ENCODE data around the gene DLG2.

DLG2 gene

GRCh38 chr11:84214557-84214956 lies 1412.6 kb downstream of the DLG2 start:
- POLR2A ChIA-PET: no interaction called here
- Histone ChIP-seq H3K9me3 (ENCODE audit: control extremely low read depth in 1 of 5, control insufficient read depth in 4 of 5, insufficient read depth in 2 of 5, low read depth in 1 of 5, low read length in 4 of 5) (no peaks in the 10 kb centered on the region), H3K27ac (ENCODE audit: insufficient read depth in 1 of 2, low read depth in 1 of 2, low read length in 2 of 2, poor library complexity in 1 of 2, severe bottlenecking in 2 of 2) (no peak overlapping the region), H3K4me3 (ENCODE audit: control insufficient read depth in 1 of 7, extremely low read depth in 1 of 7, insufficient read depth in 4 of 7, low read depth in 2 of 7, low read length in 6 of 7) (no peak overlapping the region), H3K27me3 (replicated peaks in 2 of 5; ENCODE audit: control insufficient read depth in 4 of 5, insufficient read depth in 5 of 5, low read length in 4 of 5) (no peaks in the 10 kb centered on the region), H3K4me1 (ENCODE audit: control extremely low read depth in 1 of 4, control insufficient read depth in 4 of 4, insufficient read depth in 4 of 4, low read length in 3 of 4) (no peaks in the 10 kb centered on the region), H3K36me3 (ENCODE audit: control insufficient read depth in 4 of 4, insufficient read depth in 4 of 4, low read length in 3 of 4) (no peaks in the 10 kb centered on the region)
- CTCF ChIA-PET: no interaction called here
- no CpG with 5 or more reads among the region's 1 CpG for WGBS (ENCODE audit: insufficient coverage)
- DNase-seq: no peak

- Histone ChIP-seq H3K4me1 (ENCODE audit: control extremely low read depth in 1 of 4, control insufficient read depth in 4 of 4, insufficient read depth in 4 of 4, low read length in 3 of 4) (no peaks in the 10 kb centered on the region), H3K27ac (ENCODE audit: insufficient read depth in 1 of 2, low read depth in 1 of 2, low read length in 2 of 2, poor library complexity in 1 of 2, severe bottlenecking in 2 of 2) (no peak overlapping the region), H3K27me3 (replicated peaks in 2 of 5; ENCODE audit: control insufficient read depth in 4 of 5, insufficient read depth in 5 of 5, low read length in 4 of 5) (no peaks in the 10 kb centered on the region), H3K4me3 (ENCODE audit: control insufficient read depth in 1 of 7, extremely low read depth in 1 of 7, insufficient read depth in 4 of 7, low read depth in 2 of 7, low read length in 6 of 7) (no peak overlapping the region), H3K36me3 (ENCODE audit: control insufficient read depth in 4 of 4, insufficient read depth in 4 of 4, low read length in 3 of 4) (no peaks in the 10 kb centered on the region), H3K9me3 (ENCODE audit: control extremely low read depth in 1 of 5, control insufficient read depth in 4 of 5, insufficient read depth in 2 of 5, low read depth in 1 of 5, low read length in 4 of 5) (no peaks in the 10 kb centered on the region)
- CTCF ChIA-PET: no interaction called here
- POLR2A ChIA-PET: no interaction called here
- WGBS (ENCODE audit: insufficient coverage): 96% methylated on average over 17 of the region's 20 CpGs
- DNase-seq: no peak
These were observed 1414.4 kb downstream of the DLG2 start for GRCh38 chr11:84212468-84213390.

GRCh38 chr11:84211896-84212295 lies 1415.2 kb downstream of the DLG2 start:
- 100% methylated on average over 2 of the region's 3 CpGs for WGBS (ENCODE audit: insufficient coverage)
- Histone ChIP-seq H3K36me3 (ENCODE audit: control insufficient read depth in 4 of 4, insufficient read depth in 4 of 4, low read length in 3 of 4) (no peaks in the 10 kb centered on the region), H3K9me3 (ENCODE audit: control extremely low read depth in 1 of 5, control insufficient read depth in 4 of 5, insufficient read depth in 2 of 5, low read depth in 1 of 5, low read length in 4 of 5) (no peaks in the 10 kb centered on the region), H3K27me3 (replicated peaks in 2 of 5; ENCODE audit: control insufficient read depth in 4 of 5, insufficient read depth in 5 of 5, low read length in 4 of 5) (no peaks in the 10 kb centered on the region), H3K4me3 (ENCODE audit: control insufficient read depth in 1 of 7, extremely low read depth in 1 of 7, insufficient read depth in 4 of 7, low read depth in 2 of 7, low read length in 6 of 7) (no peak overlapping the region), H3K4me1 (ENCODE audit: control extremely low read depth in 1 of 4, control insufficient read depth in 4 of 4, insufficient read depth in 4 of 4, low read length in 3 of 4) (no peaks in the 10 kb centered on the region), H3K27ac (ENCODE audit: insufficient read depth in 1 of 2, low read depth in 1 of 2, low read length in 2 of 2, poor library complexity in 1 of 2, severe bottlenecking in 2 of 2) (no peak overlapping the region)
- DNase-seq: no peak
- CTCF ChIA-PET: no interaction called here
- POLR2A ChIA-PET: interaction anchor here (0.6 kb wide), 1 partner anchor 768 kb away, joined by 3 read pairs; no protein-coding TSS in a partner anchor

GRCh38 chr11:84194696-84195095 lies 1432.4 kb downstream of the DLG2 start:
- 96% methylated on average over 15 of the region's 18 CpGs for WGBS (ENCODE audit: insufficient coverage)
- Histone ChIP-seq H3K4me1 (ENCODE audit: control extremely low read depth in 1 of 4, control insufficient read depth in 4 of 4, insufficient read depth in 4 of 4, low read length in 3 of 4) (no peaks in the 10 kb centered on the region), H3K9me3 (ENCODE audit: control extremely low read depth in 1 of 5, control insufficient read depth in 4 of 5, insufficient read depth in 2 of 5, low read depth in 1 of 5, low read length in 4 of 5) (peaks cover 0 to 3% (median 0%) of the 10 kb centered on the region in 5 experiments), H3K27ac (ENCODE audit: insufficient read depth in 1 of 2, low read depth in 1 of 2, low read length in 2 of 2, poor library complexity in 1 of 2, severe bottlenecking in 2 of 2) (no peak overlapping the region), H3K27me3 (replicated peaks in 2 of 5; ENCODE audit: control insufficient read depth in 4 of 5, insufficient read depth in 5 of 5, low read length in 4 of 5) (no peaks in the 10 kb centered on the region), H3K4me3 (ENCODE audit: control insufficient read depth in 1 of 7, extremely low read depth in 1 of 7, insufficient read depth in 4 of 7, low read depth in 2 of 7, low read length in 6 of 7) (no peak overlapping the region), H3K36me3 (ENCODE audit: control insufficient read depth in 4 of 4, insufficient read depth in 4 of 4, low read length in 3 of 4) (no peaks in the 10 kb centered on the region)
- DNase-seq: no peak
- CTCF ChIA-PET: no interaction called here
- POLR2A ChIA-PET: no interaction called here

GRCh38 chr11:84193706-84194105 lies 1433.4 kb downstream of the DLG2 start:
- POLR2A ChIA-PET: no interaction called here
- Histone ChIP-seq H3K27ac (ENCODE audit: insufficient read depth in 1 of 2, low read depth in 1 of 2, low read length in 2 of 2, poor library complexity in 1 of 2, severe bottlenecking in 2 of 2) (no peak overlapping the region), H3K9me3 (ENCODE audit: control extremely low read depth in 1 of 5, control insufficient read depth in 4 of 5, insufficient read depth in 2 of 5, low read depth in 1 of 5, low read length in 4 of 5) (peaks cover 0 to 3% (median 0%) of the 10 kb centered on the region in 5 experiments), H3K27me3 (replicated peaks in 2 of 5; ENCODE audit: control insufficient read depth in 4 of 5, insufficient read depth in 5 of 5, low read length in 4 of 5) (no peaks in the 10 kb centered on the region), H3K36me3 (ENCODE audit: control insufficient read depth in 4 of 4, insufficient read depth in 4 of 4, low read length in 3 of 4) (no peaks in the 10 kb centered on the region), H3K4me3 (ENCODE audit: control insufficient read depth in 1 of 7, extremely low read depth in 1 of 7, insufficient read depth in 4 of 7, low read depth in 2 of 7, low read length in 6 of 7) (no peak overlapping the region), H3K4me1 (ENCODE audit: control extremely low read depth in 1 of 4, control insufficient read depth in 4 of 4, insufficient read depth in 4 of 4, low read length in 3 of 4) (no peaks in the 10 kb centered on the region)
- WGBS (ENCODE audit: insufficient coverage): 100% methylated on average over 1 of the region's 2 CpGs
- DNase-seq: no peak
- CTCF ChIA-PET: no interaction called here

- ChIA-PET POLR2A (no interaction called here), CTCF (no interaction called here)
- H3K4me1 ChIP-seq (ENCODE audit: control extremely low read depth in 1 of 4, control insufficient read depth in 4 of 4, insufficient read depth in 4 of 4, low read length in 3 of 4): no peaks in the 10 kb centered on the region
- no peak overlapping the region for H3K4me3 ChIP-seq (ENCODE audit: control insufficient read depth in 1 of 7, extremely low read depth in 1 of 7, insufficient read depth in 4 of 7, low read depth in 2 of 7, low read length in 6 of 7)
- H3K9me3 ChIP-seq (ENCODE audit: control extremely low read depth in 1 of 5, control insufficient read depth in 4 of 5, insufficient read depth in 2 of 5, low read depth in 1 of 5, low read length in 4 of 5): no peaks in the 10 kb centered on the region
- no peaks in the 10 kb centered on the region for H3K27me3 ChIP-seq (replicated peaks in 2 of 5; ENCODE audit: control insufficient read depth in 4 of 5, insufficient read depth in 5 of 5, low read length in 4 of 5)
- no peak overlapping the region for H3K27ac ChIP-seq (ENCODE audit: insufficient read depth in 1 of 2, low read depth in 1 of 2, low read length in 2 of 2, poor library complexity in 1 of 2, severe bottlenecking in 2 of 2)
- no peaks in the 10 kb centered on the region for H3K36me3 ChIP-seq (ENCODE audit: control insufficient read depth in 4 of 4, insufficient read depth in 4 of 4, low read length in 3 of 4)
- no peak for DNase-seq
- no CpG with 5 or more reads among the region's 1 CpG for WGBS (ENCODE audit: insufficient coverage)
These were observed 1438.6 kb downstream of the DLG2 start for GRCh38 chr11:84188521-84188920.

GRCh38 chr11:84173078-84173477 lies 1454.1 kb downstream of the DLG2 start:
- CTCF ChIA-PET: no interaction called here
- Histone ChIP-seq H3K27me3 (replicated peaks in 2 of 5; ENCODE audit: control insufficient read depth in 4 of 5, insufficient read depth in 5 of 5, low read length in 4 of 5) (no peaks in the 10 kb centered on the region), H3K4me3 (ENCODE audit: control insufficient read depth in 1 of 7, extremely low read depth in 1 of 7, insufficient read depth in 4 of 7, low read depth in 2 of 7, low read length in 6 of 7) (no peak overlapping the region), H3K27ac (ENCODE audit: insufficient read depth in 1 of 2, low read depth in 1 of 2, low read length in 2 of 2, poor library complexity in 1 of 2, severe bottlenecking in 2 of 2) (no peak overlapping the region), H3K36me3 (ENCODE audit: control insufficient read depth in 4 of 4, insufficient read depth in 4 of 4, low read length in 3 of 4) (no peaks in the 10 kb centered on the region), H3K9me3 (ENCODE audit: control extremely low read depth in 1 of 5, control insufficient read depth in 4 of 5, insufficient read depth in 2 of 5, low read depth in 1 of 5, low read length in 4 of 5) (no peaks in the 10 kb centered on the region), H3K4me1 (ENCODE audit: control extremely low read depth in 1 of 4, control insufficient read depth in 4 of 4, insufficient read depth in 4 of 4, low read length in 3 of 4) (no peaks in the 10 kb centered on the region)
- DNase-seq: no peak
- POLR2A ChIA-PET: no interaction called here

Measured in common myeloid progenitor, CD34-positive (primary cell).